Measurements from ENCODE around the gene VPS13C. TPM values are rescaled to one million over a fixed set of nuclear protein-coding genes. Genes with fewer than 3 reads are reported as not detected.
"Not testable (repeated sequence)": the region's sequence is repeated elsewhere in the genome, so short reads cannot be mapped to it uniquely, and the experiment has no call there.

VPS13C gene
- total RNA-seq, 1 donor from 2014 or later: 87.1 TPM

- intact Hi-C loops (cut with DNase I): no loop called here
- no peak for TF ChIP-seq CTCF (IDR thresholded peaks at IDR 0.05)
- Histone ChIP-seq H3K4me3 (no peak overlapping the region), H3K27me3 (no peaks in the 10 kb centered on the region), H3K4me1 (peaks cover 47% of the 10 kb centered on the region), H3K27ac (no peak overlapping the region), H3K36me3 (no peaks in the 10 kb centered on the region), H3K9me3 (no peaks in the 10 kb centered on the region)
- DNase-seq (no peak), ATAC-seq (no peak)
These were observed 10.1 kb downstream of the VPS13C start for GRCh38 chr15:62050115-62050514.

GRCh38 chr15:62048254-62048653 lies 12.0 kb downstream of the VPS13C start:
- H3K9me3 ChIP-seq; ATAC-seq; DNase-seq; H3K27me3 ChIP-seq; H3K36me3 ChIP-seq; intact Hi-C loops (cut with DNase I); H3K4me3 ChIP-seq; H3K27ac ChIP-seq: not testable (repeated sequence)
- peaks cover 31% of the 10 kb centered on the region for H3K4me1 ChIP-seq

GRCh38 chr15:62047282-62047827 lies 12.9 kb downstream of the VPS13C start:
- peaks cover 22% of the 10 kb centered on the region for H3K4me1 ChIP-seq
- no peak overlapping the region for H3K27ac ChIP-seq
- H3K9me3 ChIP-seq: no peaks in the 10 kb centered on the region
- no peak for DNase-seq
- no peak overlapping the region for H3K4me3 ChIP-seq
- intact Hi-C loops (cut with DNase I): no loop called here
- no peaks in the 10 kb centered on the region for H3K36me3 ChIP-seq
- no peaks in the 10 kb centered on the region for H3K27me3 ChIP-seq
- no peak for TF ChIP-seq CTCF (IDR thresholded peaks at IDR 0.05)
- ATAC-seq: no peak

- DNase-seq: no peak
These were observed 14.0 kb downstream of the VPS13C start for GRCh38 chr15:62046078-62046743.

GRCh38 chr15:62035256-62035924 lies 24.9 kb downstream of the VPS13C start:
- Histone ChIP-seq H3K4me1 (peaks cover 6% of the 10 kb centered on the region), H3K9me3 (no peaks in the 10 kb centered on the region), H3K36me3 (peaks cover 44% of the 10 kb centered on the region), H3K27me3 (no peaks in the 10 kb centered on the region), H3K4me3 (no peak overlapping the region), H3K27ac (no peak overlapping the region)
- ATAC-seq (no peak), DNase-seq (no peak)
- TF ChIP-seq CTCF (IDR thresholded peaks at IDR 0.05): no peak
- intact Hi-C loops (cut with DNase I): no loop called here

More at GRCh38 chr15:62046078-62046743, 14.0 kb downstream of the VPS13C start:
- TF ChIP-seq CTCF (IDR thresholded peaks at IDR 0.05): no peak
- Histone ChIP-seq H3K4me1 (peaks cover 22% of the 10 kb centered on the region), H3K4me3 (no peak overlapping the region), H3K36me3 (peaks cover 5% of the 10 kb centered on the region), H3K9me3 (no peaks in the 10 kb centered on the region), H3K27ac (no peak overlapping the region), H3K27me3 (no peaks in the 10 kb centered on the region)
- intact Hi-C loops (cut with DNase I): no loop called here
- no peak for ATAC-seq

- Histone ChIP-seq H3K27ac (no peak overlapping the region), H3K4me1 (no peaks in the 10 kb centered on the region), H3K36me3 (peaks cover 26% of the 10 kb centered on the region), H3K27me3 (no peaks in the 10 kb centered on the region), H3K9me3 (no peaks in the 10 kb centered on the region), H3K4me3 (no peak overlapping the region)
- intact Hi-C loops (cut with DNase I): no loop called here
- ATAC-seq (no peak), DNase-seq (no peak)
- TF ChIP-seq CTCF (IDR thresholded peaks at IDR 0.05): no peak
These were observed 32.3 kb downstream of the VPS13C start for GRCh38 chr15:62027916-62028315.
